ACC112 (cell line): Measurements from ENCODE around the gene SH3D21.

Experiments
- H2AFZ ChIP-seq: fragments of 200-600 bp; sonication (generic); one replicate; pipeline ENCODE4 v1.6.0; 2017; ENCODE audit warnings: antibody characterized with exemption, low read length; ENCODE audit not compliant: unreplicated experiment
- H3K27ac ChIP-seq: fragments of 200-600 bp; sonication (generic); 2 replicates; pipeline ENCODE4 v1.5.1; 2014; ENCODE audit warnings: low read depth, mild to moderate bottlenecking, antibody characterized with exemption, low read length, moderate library complexity
- H3K27me3 ChIP-seq: fragments of 200-600 bp; sonication (generic); 2 replicates; pipeline ENCODE4 v1.6.1; 2014; ENCODE audit warnings: mild to moderate bottlenecking, antibody characterized with exemption, low read length, moderate library complexity, mixed read lengths; ENCODE audit not compliant: insufficient read depth
- H3K36me3 ChIP-seq: fragments of 200-600 bp; sonication (generic); 2 replicates; pipeline ENCODE4 v1.6.1; 2016; ENCODE audit warnings: mild to moderate bottlenecking, antibody characterized with exemption, low read length, moderate library complexity, mixed read lengths; ENCODE audit not compliant: insufficient read depth
- H3K4me1 ChIP-seq: fragments of 200-600 bp; sonication (generic); one replicate; pipeline ENCODE4 v1.6.1; 2016; ENCODE audit warnings: low read length, mixed read lengths; ENCODE audit not compliant: insufficient read depth, unreplicated experiment, control insufficient read depth
- H3K4me3 ChIP-seq: fragments of 200-600 bp; sonication (generic); 2 replicates; pipeline ENCODE4 v1.5.1; 2014; ENCODE audit warnings: mild to moderate bottlenecking, low read depth, low read length
- H3K79me2 ChIP-seq: fragments of 200-600 bp; sonication (generic); one replicate; pipeline ENCODE4 v1.6.0; 2016; ENCODE audit warnings: low read length; ENCODE audit not compliant: control insufficient read depth, unreplicated experiment, insufficient read depth

Gene SH3D21

GRCh38 chr1:36321119-36321951, 15.2 kb downstream of the SH3D21 start:
- Histone ChIP-seq H3K4me1 (peaks cover 26% of the 10 kb centered on the region), H3K27me3 (no peaks in the 10 kb centered on the region), H2AFZ (no peak overlapping the region), H3K79me2 (peaks cover 4% of the 10 kb centered on the region), H3K4me3 (peak overlapping the region; percentile 95), H3K36me3 (no peaks in the 10 kb centered on the region), H3K27ac (peak overlapping the region; percentile 88)

GRCh38 chr1:36322041-36322785, 16.0 kb downstream of the SH3D21 start:
- no peak overlapping the region for H2AFZ ChIP-seq
- no peaks in the 10 kb centered on the region for H3K27me3 ChIP-seq
- H3K36me3 ChIP-seq = no peaks in the 10 kb centered on the region
- peaks cover 4% of the 10 kb centered on the region for H3K79me2 ChIP-seq
- peak overlapping the region; percentile 88 for H3K27ac ChIP-seq
- peaks cover 26% of the 10 kb centered on the region for H3K4me1 ChIP-seq
- H3K4me3 ChIP-seq = peak overlapping the region; percentile 95

- H3K36me3 ChIP-seq = no peaks in the 10 kb centered on the region
- H3K79me2 ChIP-seq = peaks cover 4% of the 10 kb centered on the region
- H2AFZ ChIP-seq = peak overlapping the region; percentile 26
- H3K4me1 ChIP-seq = peaks cover 26% of the 10 kb centered on the region
- H3K27ac ChIP-seq = peak overlapping the region; percentile 88
- no peaks in the 10 kb centered on the region for H3K27me3 ChIP-seq
- peak overlapping the region; percentile 95 for H3K4me3 ChIP-seq
Measured at GRCh38 chr1:36322786-36323635, 16.8 kb downstream of the SH3D21 start.

GRCh38 chr1:36323636-36324352, 17.6 kb downstream of the SH3D21 start, which contains the start of gene EVA1B:
TSS of gene EVA1B (minus strand) at chr1:36323645. CDS start at chr1:36323037, 608 bp downstream.
- no peaks in the 10 kb centered on the region for H3K36me3 ChIP-seq

GRCh38 chr1:36324353-36324703, 18.2 kb downstream of the SH3D21 start:
- peaks cover 4% of the 10 kb centered on the region for H3K79me2 ChIP-seq
- H3K4me3 ChIP-seq = peak overlapping the region; percentile 68
- peaks cover 31% of the 10 kb centered on the region for H3K4me1 ChIP-seq
- H3K27me3 ChIP-seq = no peaks in the 10 kb centered on the region
- H3K36me3 ChIP-seq = no peaks in the 10 kb centered on the region
- no peak overlapping the region for H3K27ac ChIP-seq
- H2AFZ ChIP-seq = no peak overlapping the region

More at GRCh38 chr1:36323636-36324352, 17.6 kb downstream of the SH3D21 start, which contains the start of gene EVA1B:
- Histone ChIP-seq H3K4me1 (peaks cover 30% of the 10 kb centered on the region), H2AFZ (peak within 1 kb of the TSS; percentile 26), H3K27ac (peak within 1 kb of the TSS; percentile 88), H3K79me2 (peaks cover 4% of the 10 kb centered on the region), H3K4me3 (peak within 1 kb of the TSS; percentile 95), H3K27me3 (no peaks in the 10 kb centered on the region)

GRCh38 chr1:36326499-36326898, 20.3 kb downstream of the SH3D21 start:
- H3K79me2 ChIP-seq = peaks cover 4% of the 10 kb centered on the region
- no peaks in the 10 kb centered on the region for H3K27me3 ChIP-seq
- H3K36me3 ChIP-seq = no peaks in the 10 kb centered on the region
- H3K4me1 ChIP-seq = peaks cover 20% of the 10 kb centered on the region
- no peak overlapping the region for H3K4me3 ChIP-seq
- no peak overlapping the region for H2AFZ ChIP-seq
- no peak overlapping the region for H3K27ac ChIP-seq

GRCh38 chr1:36327421-36328087, 21.4 kb downstream of the SH3D21 start:
- Histone ChIP-seq H3K79me2 (no peaks in the 10 kb centered on the region), H3K27ac (no peak overlapping the region), H3K36me3 (no peaks in the 10 kb centered on the region), H3K27me3 (no peaks in the 10 kb centered on the region), H2AFZ (no peak overlapping the region), H3K4me3 (no peak overlapping the region), H3K4me1 (peaks cover 14% of the 10 kb centered on the region)

- Histone ChIP-seq H3K27me3 (no peaks in the 10 kb centered on the region), H3K4me1 (peaks cover 14% of the 10 kb centered on the region), H3K36me3 (no peaks in the 10 kb centered on the region), H3K27ac (no peak overlapping the region), H2AFZ (no peak overlapping the region), H3K79me2 (no peaks in the 10 kb centered on the region), H3K4me3 (no peak overlapping the region)
Measured at GRCh38 chr1:36328088-36328480, 21.9 kb downstream of the SH3D21 start.

- Histone ChIP-seq H3K4me3 (no peak overlapping the region), H3K36me3 (no peaks in the 10 kb centered on the region), H3K27me3 (no peaks in the 10 kb centered on the region), H3K79me2 (no peaks in the 10 kb centered on the region), H3K4me1 (peaks cover 14% of the 10 kb centered on the region), H2AFZ (no peak overlapping the region), H3K27ac (no peak overlapping the region)
Measured at GRCh38 chr1:36328713-36329112, 22.5 kb downstream of the SH3D21 start.
